ENCODE data around the gene IQUB.
"Not testable (repeated sequence)": the region's sequence is repeated elsewhere in the genome, so short reads cannot be mapped to it uniquely, and the experiment has no call there.

The IQUB gene

DNA sequence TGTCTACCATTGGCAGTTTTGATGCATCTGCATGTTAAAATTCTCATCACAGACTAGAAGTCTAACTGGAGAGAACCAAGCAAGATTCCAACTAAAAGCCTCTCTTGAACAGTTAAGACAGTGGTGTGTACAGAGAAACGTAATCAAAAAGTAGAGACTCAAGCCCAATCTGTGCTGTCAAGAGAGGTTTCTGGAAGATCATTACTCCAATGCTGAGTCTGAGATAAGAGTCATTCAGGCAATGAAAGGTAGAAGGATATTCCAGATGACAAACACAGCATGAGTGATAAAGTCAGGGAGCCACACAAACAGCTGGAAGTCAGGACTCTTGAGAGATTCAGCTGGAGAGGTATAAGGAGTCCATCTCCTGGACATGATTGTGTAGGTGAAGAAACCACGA, 48.7 kb downstream of the IQUB start:
- H3K4me3 ChIP-seq (ENCODE audit: low read length) = no peak overlapping the region
- no peak overlapping the region for H3K4me2 ChIP-seq (ENCODE audit: low read length)
- no peaks in the 10 kb centered on the region for H3K9me3 ChIP-seq (ENCODE audit: insufficient read depth, low read length)
- H3K4me1 ChIP-seq (ENCODE audit: low read length) = no peaks in the 10 kb centered on the region
- no peaks in the 10 kb centered on the region for H3K79me2 ChIP-seq (ENCODE audit: low read length)
- H3K27me3 ChIP-seq (ENCODE audit: low read depth, low read length) = no peaks in the 10 kb centered on the region
- TF ChIP-seq EZH2phosphoT487 (IDR thresholded peaks at IDR 0.05; ENCODE audit: low read depth) = no peak
- TF ChIP-seq, protein P1, sequence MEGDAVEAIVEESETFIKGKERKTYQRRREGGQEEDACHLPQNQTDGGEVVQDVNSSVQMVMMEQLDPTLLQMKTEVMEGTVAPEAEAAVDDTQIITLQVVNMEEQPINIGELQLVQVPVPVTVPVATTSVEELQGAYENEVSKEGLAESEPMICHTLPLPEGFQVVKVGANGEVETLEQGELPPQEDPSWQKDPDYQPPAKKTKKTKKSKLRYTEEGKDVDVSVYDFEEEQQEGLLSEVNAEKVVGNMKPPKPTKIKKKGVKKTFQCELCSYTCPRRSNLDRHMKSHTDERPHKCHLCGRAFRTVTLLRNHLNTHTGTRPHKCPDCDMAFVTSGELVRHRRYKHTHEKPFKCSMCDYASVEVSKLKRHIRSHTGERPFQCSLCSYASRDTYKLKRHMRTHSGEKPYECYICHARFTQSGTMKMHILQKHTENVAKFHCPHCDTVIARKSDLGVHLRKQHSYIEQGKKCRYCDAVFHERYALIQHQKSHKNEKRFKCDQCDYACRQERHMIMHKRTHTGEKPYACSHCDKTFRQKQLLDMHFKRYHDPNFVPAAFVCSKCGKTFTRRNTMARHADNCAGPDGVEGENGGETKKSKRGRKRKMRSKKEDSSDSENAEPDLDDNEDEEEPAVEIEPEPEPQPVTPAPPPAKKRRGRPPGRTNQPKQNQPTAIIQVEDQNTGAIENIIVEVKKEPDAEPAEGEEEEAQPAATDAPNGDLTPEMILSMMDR (IDR thresholded peaks at IDR 0.05; ENCODE audit: low read depth, low read length) = no peak
- no peak overlapping the region for H2AFZ ChIP-seq (ENCODE audit: low read depth, low read length)
- no peak overlapping the region for H3K9ac ChIP-seq (ENCODE audit: low read length)
- H3K27ac ChIP-seq (ENCODE audit: low read length) = no peak overlapping the region
- no peaks in the 10 kb centered on the region for H4K20me1 ChIP-seq (ENCODE audit: insufficient read depth, low read length)
- no peaks in the 10 kb centered on the region for H3K36me3 ChIP-seq (replicated peaks; ENCODE audit: low read depth, low read length)

DNA sequence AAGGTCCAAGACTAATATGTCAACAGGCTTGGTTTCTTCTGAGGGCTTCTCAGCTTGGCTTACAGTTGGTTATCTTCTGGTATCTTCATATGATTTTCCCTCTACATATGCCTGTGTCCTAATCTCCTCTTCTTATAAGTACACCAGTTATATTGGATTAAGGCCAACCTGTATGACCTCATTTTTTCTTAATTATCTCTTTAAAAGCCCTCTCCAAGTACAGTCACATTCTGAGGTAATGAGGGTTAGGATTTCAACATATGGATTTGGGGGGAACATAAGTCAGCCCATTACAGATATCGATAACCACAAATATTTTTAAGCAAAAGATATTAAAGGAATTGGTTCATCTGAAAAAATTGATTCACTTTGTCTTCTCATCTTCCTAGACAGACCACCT, 49.2 kb downstream of the IQUB start:
- H3K9ac ChIP-seq (ENCODE audit: low read length) = no peak overlapping the region
- H3K27me3 ChIP-seq (ENCODE audit: low read depth, low read length) = no peaks in the 10 kb centered on the region
- TF ChIP-seq, protein P1 (IDR thresholded peaks at IDR 0.05; ENCODE audit: low read depth, low read length) = no peak
- no peak for TF ChIP-seq EZH2phosphoT487 (IDR thresholded peaks at IDR 0.05; ENCODE audit: low read depth)
- H3K4me3 ChIP-seq (ENCODE audit: low read length) = no peak overlapping the region
- no peaks in the 10 kb centered on the region for H3K9me3 ChIP-seq (ENCODE audit: insufficient read depth, low read length)
- H4K20me1 ChIP-seq (ENCODE audit: insufficient read depth, low read length) = no peaks in the 10 kb centered on the region
- H3K27ac ChIP-seq (ENCODE audit: low read length) = no peak overlapping the region
- H3K36me3 ChIP-seq (replicated peaks; ENCODE audit: low read depth, low read length) = no peaks in the 10 kb centered on the region
- no peaks in the 10 kb centered on the region for H3K79me2 ChIP-seq (ENCODE audit: low read length)
- no peak overlapping the region for H3K4me2 ChIP-seq (ENCODE audit: low read length)
- H2AFZ ChIP-seq (ENCODE audit: low read depth, low read length) = no peak overlapping the region
- H3K4me1 ChIP-seq (ENCODE audit: low read length) = no peaks in the 10 kb centered on the region

DNA sequence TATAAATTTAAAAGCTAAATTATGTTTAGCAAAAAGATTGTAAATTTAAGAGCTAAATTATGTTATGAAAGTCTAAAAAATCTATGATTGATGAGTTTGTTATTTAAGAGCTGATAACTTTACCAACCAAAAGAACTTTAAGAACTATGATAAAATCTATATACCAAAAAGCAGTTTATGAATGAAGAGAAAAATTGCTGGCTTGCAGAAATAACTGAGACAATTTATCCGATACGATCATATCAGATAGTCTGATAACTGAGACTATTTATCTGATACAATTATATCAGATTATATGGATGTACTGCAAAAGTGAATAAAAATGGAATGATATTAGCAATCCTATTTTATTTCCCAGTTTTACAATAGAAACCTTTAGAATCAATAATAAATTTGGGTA, 50.2 kb downstream of the IQUB start:
- Histone ChIP-seq H3K27ac (ENCODE audit: low read length) (no peak overlapping the region), H3K4me2 (ENCODE audit: low read length) (no peak overlapping the region), H3K9me3 (ENCODE audit: insufficient read depth, low read length) (no peaks in the 10 kb centered on the region), H3K4me1 (ENCODE audit: low read length) (no peaks in the 10 kb centered on the region), H4K20me1 (ENCODE audit: insufficient read depth, low read length) (no peaks in the 10 kb centered on the region), H3K79me2 (ENCODE audit: low read length) (no peaks in the 10 kb centered on the region), H3K36me3 (replicated peaks; ENCODE audit: low read depth, low read length) (no peaks in the 10 kb centered on the region), H2AFZ (ENCODE audit: low read depth, low read length) (no peak overlapping the region), H3K27me3 (ENCODE audit: low read depth, low read length) (no peaks in the 10 kb centered on the region), H3K4me3 (ENCODE audit: low read length) (no peak overlapping the region), H3K9ac (ENCODE audit: low read length) (no peak overlapping the region)
- no peak for TF ChIP-seq EZH2phosphoT487 (IDR thresholded peaks at IDR 0.05; ENCODE audit: low read depth)
- TF ChIP-seq, protein P1 (IDR thresholded peaks at IDR 0.05; ENCODE audit: low read depth, low read length) = no peak

DNA sequence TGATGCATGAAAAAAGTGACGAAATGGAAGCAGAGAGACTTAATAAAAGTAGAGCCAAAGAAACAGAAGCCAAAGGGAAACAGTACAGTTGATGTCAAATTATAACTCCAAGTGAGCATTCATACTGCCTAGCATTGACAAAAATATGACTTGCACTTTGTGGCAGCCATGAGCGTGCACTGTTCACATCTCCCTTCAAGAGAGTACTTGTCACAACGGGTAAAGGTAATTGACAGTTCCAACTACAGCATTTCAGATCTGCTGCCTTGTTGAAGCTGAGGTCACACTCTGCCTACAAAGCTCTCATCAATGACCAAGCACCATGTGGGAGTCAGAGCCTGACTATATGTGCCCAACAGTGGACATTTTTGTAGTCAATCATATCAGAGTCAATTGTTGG, 54.3 kb downstream of the IQUB start:
- Histone ChIP-seq H4K20me1 (ENCODE audit: insufficient read depth, low read length) (no peaks in the 10 kb centered on the region), H3K79me2 (ENCODE audit: low read length) (no peaks in the 10 kb centered on the region), H3K4me1 (ENCODE audit: low read length) (no peaks in the 10 kb centered on the region), H3K4me3 (ENCODE audit: low read length) (no peak overlapping the region), H3K27me3 (ENCODE audit: low read depth, low read length) (no peaks in the 10 kb centered on the region), H3K27ac (ENCODE audit: low read length) (no peak overlapping the region), H3K36me3 (replicated peaks; ENCODE audit: low read depth, low read length) (no peaks in the 10 kb centered on the region), H3K9me3 (ENCODE audit: insufficient read depth, low read length) (no peaks in the 10 kb centered on the region), H3K9ac (ENCODE audit: low read length) (no peak overlapping the region), H2AFZ (ENCODE audit: low read depth, low read length) (no peak overlapping the region), H3K4me2 (ENCODE audit: low read length) (no peak overlapping the region)
- TF ChIP-seq, protein P1 (IDR thresholded peaks at IDR 0.05; ENCODE audit: low read depth, low read length) = no peak
- TF ChIP-seq EZH2phosphoT487 (IDR thresholded peaks at IDR 0.05; ENCODE audit: low read depth) = no peak

DNA sequence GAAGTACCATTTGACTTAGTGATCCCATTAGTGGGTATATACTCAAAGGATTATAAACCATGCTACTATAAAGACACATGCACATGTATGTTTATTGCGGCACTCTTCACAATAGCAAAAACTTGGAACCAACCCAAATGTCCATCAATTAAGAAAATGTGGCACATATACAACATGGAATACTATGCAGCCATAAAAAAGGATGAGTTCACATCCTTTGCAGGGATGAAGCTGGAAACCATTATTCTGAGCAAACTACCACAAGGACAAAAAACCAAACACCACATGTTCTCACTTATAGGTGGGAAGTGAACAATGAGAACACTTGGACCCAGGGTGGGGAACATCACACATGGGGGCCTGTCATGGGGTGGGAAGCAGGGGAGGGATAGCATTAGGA, 56.3 kb downstream of the IQUB start:
- H3K4me2 ChIP-seq (ENCODE audit: low read length); H3K9ac ChIP-seq (ENCODE audit: low read length); H4K20me1 ChIP-seq (ENCODE audit: insufficient read depth, low read length); H3K27ac ChIP-seq (ENCODE audit: low read length); H2AFZ ChIP-seq (ENCODE audit: low read depth, low read length); H3K4me1 ChIP-seq (ENCODE audit: low read length); H3K79me2 ChIP-seq (ENCODE audit: low read length); H3K4me3 ChIP-seq (ENCODE audit: low read length); H3K9me3 ChIP-seq (ENCODE audit: insufficient read depth, low read length); H3K27me3 ChIP-seq (ENCODE audit: low read depth, low read length); H3K36me3 ChIP-seq (replicated peaks; ENCODE audit: low read depth, low read length): not testable (repeated sequence)

Measured in OCI-LY3 (cell line).